Glutamatergic neuron (in vitro differentiated cells): ENCODE measurements around the gene SPOCK1. TPM values are rescaled to one million over a fixed set of nuclear protein-coding genes. Genes with fewer than 3 reads are reported as not detected.

Source experiments
- DNase-seq: peaks from one replicate; pipeline ENCODE4 v3.0.0; 2022
- H3K27ac Mint-ChIP-seq: one replicate; pipeline ENCODE4 v1.8.0; 2020; ENCODE audit warnings: mild to moderate bottlenecking, mixed read lengths, inconsistent platforms; ENCODE audit not compliant: unreplicated experiment
- H3K27me3 Mint-ChIP-seq: one replicate; pipeline ENCODE4 v1.8.0; 2020; ENCODE audit warnings: mild to moderate bottlenecking, moderate library complexity, mixed read lengths, inconsistent platforms; ENCODE audit not compliant: unreplicated experiment
- H3K36me3 Mint-ChIP-seq: one replicate; pipeline ENCODE4 v1.8.0; 2020; ENCODE audit warnings: mild to moderate bottlenecking, mixed read lengths, inconsistent platforms; ENCODE audit not compliant: unreplicated experiment
- H3K4me1 Mint-ChIP-seq: one replicate; pipeline ENCODE4 v1.8.0; 2020; ENCODE audit warnings: mild to moderate bottlenecking, low read depth, mixed read lengths, inconsistent platforms; ENCODE audit not compliant: unreplicated experiment
- H3K4me3 Mint-ChIP-seq: one replicate; pipeline ENCODE4 v1.8.0; 2020; ENCODE audit warnings: mild to moderate bottlenecking, mixed read lengths, inconsistent platforms; ENCODE audit not compliant: unreplicated experiment
- H3K9me3 Mint-ChIP-seq: one replicate; pipeline ENCODE4 v1.8.0; 2020; ENCODE audit warnings: mild to moderate bottlenecking, moderate library complexity, mixed read lengths, inconsistent platforms; ENCODE audit not compliant: unreplicated experiment
- CTCF ChIP-seq: fragments of 200-600 bp; sonication (generic); IDR thresholded peaks from one replicate; pipeline ENCODE4 v1.5.0; 2021; ENCODE audit not compliant: partially characterized antibody, unreplicated experiment
- total RNA-seq: library from RNA; stranded (reverse); fragmentation: NEBNext Ultra II Directional; extraction: Animal tissue kit (Norgen Biotek cat#: 25700); gene quantifications from one replicate; pipeline ENCODE4 v1.2.1, GENCODE V29; 2021; ENCODE audit not compliant: unreplicated experiment

Gene SPOCK1
- total RNA-seq, 1 donor from 2014 or later = 25.4 TPM

GRCh38 chr5:136926073-136926472 is 573.1 kb downstream of the SPOCK1 start:
- DNase-seq = no peak
- H3K27ac Mint-ChIP-seq = no peak overlapping the region
- TF ChIP-seq CTCF = no peak
- peaks cover 5% of the 10 kb centered on the region for H3K9me3 Mint-ChIP-seq
- no peak overlapping the region for H3K4me3 Mint-ChIP-seq
- H3K27me3 Mint-ChIP-seq = peaks cover 4% of the 10 kb centered on the region
- H3K36me3 Mint-ChIP-seq = no peaks in the 10 kb centered on the region
- H3K4me1 Mint-ChIP-seq = no peaks in the 10 kb centered on the region

Other genes starting within 250 kb of the SPOCK1 start
- gene KLHL3, start 236.8 kb upstream of the SPOCK1 start, total RNA-seq = 5.7 TPM